ENCODE measurements around the gene SPDYE2.
"Not testable (repeated sequence)": the region's sequence is repeated elsewhere in the genome, so short reads cannot be mapped to it uniquely, and the experiment has no call there.

Gene SPDYE2

DNA sequence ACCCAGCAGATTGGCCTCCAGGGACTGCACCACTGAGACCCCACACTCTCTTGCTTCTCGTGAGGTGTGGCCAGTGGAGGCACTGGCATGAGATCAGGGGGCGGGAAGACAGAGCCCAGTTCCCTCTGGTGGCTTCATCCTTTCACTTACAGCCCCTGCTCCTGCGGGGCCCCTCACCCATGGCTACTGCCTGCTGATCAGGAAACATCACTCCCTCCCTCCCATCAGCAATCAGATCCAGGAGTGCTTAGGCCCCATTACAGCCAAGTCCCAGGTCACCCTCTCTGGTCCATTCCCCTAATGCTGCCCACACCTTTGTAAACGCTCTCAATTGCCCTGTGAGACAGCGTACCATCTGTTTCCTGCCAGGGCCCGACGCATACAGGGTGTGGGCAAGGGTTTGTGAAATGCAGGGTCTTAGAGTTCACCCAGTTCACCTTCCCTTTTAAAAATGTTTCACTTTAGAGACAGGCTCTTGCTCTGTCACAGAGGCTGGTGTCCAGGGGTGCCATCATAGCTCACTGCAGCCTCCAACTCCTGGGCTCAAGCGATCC is 15.9 kb upstream of the SPDYE2 start:
- DNase-seq (ENCODE audit: low read depth in 2 of 2): not testable (repeated sequence)

DNA sequence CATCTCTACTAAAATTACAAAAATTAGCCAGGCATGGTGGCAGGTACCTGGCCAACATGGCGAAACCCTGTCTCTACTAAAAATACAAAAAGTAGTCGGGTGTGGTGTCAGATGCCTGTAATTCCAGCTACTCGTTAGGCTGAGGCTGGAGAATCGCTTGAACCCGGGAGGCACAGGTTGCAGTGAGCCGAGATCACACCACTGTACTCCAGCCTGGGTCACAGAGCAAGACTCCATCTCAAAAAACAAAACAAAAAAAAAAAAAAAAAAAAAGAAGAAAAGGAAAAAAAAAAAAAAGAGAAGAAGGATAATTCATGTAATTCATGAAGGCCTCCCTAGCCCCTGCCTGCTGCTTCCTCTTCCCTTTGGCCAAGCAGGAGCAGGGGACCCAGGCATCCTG is 10.4 kb upstream of the SPDYE2 start:
- DNase-seq (ENCODE audit: low read depth in 2 of 2): not testable (repeated sequence)

DNA sequence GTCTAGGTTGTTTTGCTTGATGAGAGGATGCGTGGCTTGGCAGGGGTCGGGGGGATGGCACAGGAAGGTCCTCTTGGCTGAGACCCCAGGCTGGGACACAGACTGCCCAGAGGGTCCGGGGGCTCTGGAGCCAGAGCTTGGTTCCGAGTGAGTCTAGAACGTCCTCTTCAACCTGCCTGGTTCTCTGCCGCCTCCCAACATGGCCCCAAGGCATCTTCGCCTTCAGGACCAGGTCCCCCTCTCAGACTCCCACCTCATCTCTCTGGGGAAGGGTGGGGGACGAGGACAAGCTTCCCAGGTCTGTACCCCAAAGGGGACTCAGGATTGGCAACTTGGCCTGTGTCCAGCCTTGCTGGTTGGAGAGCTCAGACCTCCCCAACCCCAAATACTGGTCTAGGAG is 8.9 kb upstream of the SPDYE2 start:
- DNase-seq (ENCODE audit: low read depth in 2 of 2): not testable (repeated sequence)

DNA sequence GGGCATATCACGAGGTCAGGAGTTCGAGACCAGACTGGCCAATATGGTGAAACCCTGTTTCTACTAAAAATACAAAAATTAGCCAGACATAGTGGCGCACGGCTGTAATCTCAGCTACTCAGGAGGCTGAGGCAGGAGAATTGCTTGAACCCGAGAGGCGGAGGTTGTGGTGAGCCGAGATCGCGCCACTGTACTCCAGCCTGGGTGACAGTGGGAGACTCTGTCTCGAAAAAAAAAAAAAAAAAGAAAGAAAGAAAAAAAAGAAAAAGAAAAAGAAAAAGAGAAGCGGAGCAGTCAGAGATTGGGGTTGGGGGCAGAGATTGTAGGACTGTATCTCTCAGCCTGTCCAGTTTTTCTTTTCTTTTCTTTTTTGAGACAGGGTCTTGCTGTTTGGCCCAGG is 8.3 kb upstream of the SPDYE2 start:
- not testable (repeated sequence) for DNase-seq (ENCODE audit: low read depth in 2 of 2)

DNA sequence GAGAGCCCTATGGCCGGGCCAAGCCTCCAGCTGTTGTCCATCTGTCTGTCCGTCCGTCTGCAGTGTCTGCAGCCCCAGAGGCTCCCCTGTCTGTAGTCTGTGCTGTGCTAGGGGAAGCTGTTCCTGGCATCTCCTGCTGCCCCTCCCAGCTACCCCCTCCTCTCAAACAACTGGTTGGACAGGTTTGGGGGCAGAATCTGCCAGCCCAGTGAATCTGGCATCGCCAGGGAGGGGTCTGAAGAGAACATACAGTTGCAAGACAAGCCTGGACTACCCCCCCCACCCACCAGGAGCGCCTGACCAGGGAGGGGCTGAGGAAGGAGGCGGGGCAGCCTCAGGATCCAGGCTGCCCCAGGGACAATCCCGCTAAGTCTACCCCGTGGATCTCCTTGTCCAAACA is 7.4 kb upstream of the SPDYE2 start, which contains the start of gene UPK3BL2:
UPK3BL2 (minus strand) TSS at position 101 of the 400 bp plus-strand sequence; CDS start at position 41, 60 bp downstream.
- not testable (repeated sequence) for DNase-seq (ENCODE audit: low read depth in 2 of 2)

DNA sequence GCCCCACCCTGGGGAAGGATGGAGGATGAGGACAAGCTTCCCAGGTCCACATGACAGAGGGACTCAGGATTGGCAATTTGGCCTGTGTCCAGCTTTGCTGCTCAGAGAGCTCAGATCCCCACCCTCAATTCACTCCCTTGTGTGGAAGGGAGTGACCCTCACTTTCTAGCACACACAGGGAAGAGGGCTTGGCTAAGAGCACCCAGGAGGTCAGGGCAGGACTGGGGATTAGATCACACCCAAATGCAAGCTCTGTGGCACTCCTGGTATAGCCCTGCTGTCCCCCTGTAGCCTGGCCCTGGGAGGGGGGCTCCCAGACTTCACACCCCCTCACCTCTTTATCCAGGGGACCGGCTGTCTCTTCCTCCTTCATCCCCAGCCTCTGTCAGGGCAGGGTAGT is 6.7 kb upstream of the SPDYE2 start:
- not testable (repeated sequence) for DNase-seq (ENCODE audit: low read depth in 2 of 2)

DNA sequence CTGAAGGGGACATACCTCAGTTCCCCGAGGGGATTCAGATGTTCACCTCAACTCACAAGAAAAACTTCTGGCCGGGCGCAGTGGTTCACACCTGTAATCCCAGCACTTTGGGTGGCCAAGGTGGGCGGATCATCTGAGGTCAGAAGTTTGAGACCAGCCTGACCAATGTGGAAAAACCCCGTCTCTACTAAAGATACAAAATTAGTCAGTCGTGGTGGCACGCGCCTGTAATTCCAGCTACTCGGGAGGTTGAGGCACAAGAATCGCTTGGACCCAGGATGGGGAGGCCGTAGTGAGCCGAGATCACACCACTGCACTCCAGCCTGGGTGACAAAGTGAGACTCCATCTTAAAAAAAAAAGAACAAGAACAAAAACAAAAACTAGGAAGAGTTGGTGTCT is 5.7 kb upstream of the SPDYE2 start:
- not testable (repeated sequence) for DNase-seq (ENCODE audit: low read depth in 2 of 2)

DNA sequence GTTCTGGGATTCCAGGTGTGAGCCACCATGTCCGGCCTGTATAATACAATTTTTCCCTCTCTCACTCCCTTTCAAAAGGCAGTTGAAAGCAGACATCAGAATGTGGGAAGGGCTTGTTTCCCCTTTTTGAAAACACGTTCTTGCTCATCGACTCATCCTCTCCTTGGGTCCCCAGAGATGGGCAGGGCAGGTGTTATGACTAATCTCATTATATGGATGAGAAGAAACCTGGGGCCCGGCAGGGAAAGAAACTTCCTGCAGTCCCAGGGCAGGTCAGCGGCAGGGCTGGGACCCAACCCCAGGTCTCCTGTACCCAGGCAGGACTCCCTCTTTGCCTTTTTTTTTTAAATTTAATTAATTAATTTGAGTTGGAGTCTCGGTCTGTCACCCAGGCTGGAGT is 4.7 kb upstream of the SPDYE2 start:
- not testable (repeated sequence) for DNase-seq (ENCODE audit: low read depth in 2 of 2)

DNA sequence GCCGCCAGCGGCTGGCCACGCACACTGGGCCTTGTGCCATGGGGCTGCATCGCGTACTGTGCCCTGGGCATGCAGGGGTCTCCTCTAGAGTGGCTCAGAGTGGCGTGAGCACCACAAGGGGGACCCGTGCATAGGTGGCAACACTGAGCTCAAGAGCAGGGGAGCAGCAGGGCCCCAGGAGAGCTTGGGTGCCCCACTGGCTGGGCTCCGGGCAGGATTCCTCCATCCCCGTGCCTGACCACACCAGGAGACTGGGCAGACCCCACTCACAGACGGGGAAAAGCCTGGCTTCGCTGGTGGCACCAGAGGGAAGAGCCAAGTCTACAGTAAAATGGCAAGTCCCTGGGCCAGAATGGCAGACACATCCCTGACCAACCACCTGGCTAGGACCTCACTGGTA is 17.6 kb downstream of the SPDYE2 start:
- not testable (repeated sequence) for DNase-seq (ENCODE audit: low read depth in 2 of 2)

DNA sequence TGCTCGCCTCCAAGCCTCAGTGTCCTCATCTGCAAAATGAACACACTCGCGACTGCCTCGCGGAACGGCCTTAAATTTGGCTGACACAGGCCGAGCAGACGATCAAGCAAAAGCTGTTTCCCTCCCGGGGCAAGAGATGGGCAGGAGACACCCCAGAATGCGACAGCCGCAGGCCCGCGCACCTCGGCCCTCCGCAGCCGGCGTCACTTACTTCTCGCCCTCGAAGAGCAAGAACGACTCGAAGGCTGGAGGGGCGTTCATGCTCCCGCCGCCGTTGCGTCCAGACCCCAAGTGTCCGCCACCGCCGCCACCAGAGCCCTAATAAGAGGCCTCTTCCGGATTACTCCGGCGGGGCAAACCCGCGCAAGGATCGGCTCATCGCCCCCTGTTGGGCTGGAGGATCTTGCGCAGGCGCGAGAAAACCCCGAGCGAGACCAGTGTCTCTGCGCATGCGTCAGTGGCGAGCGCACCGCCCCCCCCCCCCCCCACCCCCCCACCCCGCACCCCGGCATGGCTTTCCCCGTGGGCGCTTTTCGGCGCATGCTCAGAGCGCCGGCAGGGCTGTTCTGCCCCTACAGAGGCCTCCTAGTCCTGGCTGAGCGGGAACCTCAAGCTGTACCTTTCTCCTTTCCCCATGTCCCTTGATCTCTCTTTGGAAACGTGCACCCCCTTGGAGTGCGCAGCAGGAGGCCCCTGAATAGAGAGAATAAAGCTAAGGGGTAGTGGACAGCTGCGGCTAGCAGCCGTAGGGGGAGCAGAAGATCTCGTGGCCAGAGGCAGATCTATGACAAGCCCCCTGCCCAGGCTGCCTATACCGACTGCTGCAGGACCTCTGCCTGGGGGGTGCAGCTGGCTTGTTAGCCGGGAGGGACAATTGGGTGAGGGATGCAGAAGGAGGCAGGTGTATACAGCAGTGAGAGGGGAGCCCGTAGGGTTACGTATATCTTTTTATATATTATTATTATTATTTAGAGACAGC is 21.5 kb downstream of the SPDYE2 start, which contains the start of gene POLR2J3:
POLR2J3 (minus strand) TSS at position 323 of the 979 bp plus-strand sequence; CDS start at position 261, 62 bp downstream.
- peak; percentile 97 to 100 for DNase-seq (ENCODE audit: low read depth in 2 of 2)

DNA sequence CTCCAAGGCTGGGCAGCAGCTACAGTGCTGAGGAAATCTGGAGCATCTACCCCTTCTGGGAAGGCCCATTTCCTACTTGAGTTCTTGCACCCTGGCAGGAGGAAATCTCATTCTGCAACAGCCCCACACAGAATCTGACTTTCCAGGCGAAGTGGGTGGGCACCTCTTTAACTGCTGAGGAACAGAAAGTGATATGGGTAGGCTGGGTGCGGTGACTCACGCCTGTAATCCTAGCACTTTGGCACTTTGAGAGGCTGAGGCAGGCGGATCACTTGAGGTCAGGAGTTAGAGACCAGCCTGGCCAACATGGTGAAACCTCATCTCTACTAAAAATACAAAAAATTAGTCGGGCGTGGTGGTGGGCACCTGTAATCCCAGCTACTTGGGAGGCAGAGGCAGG is 23.6 kb downstream of the SPDYE2 start:
- DNase-seq (ENCODE audit: low read depth in 2 of 2): not testable (repeated sequence)

DNA sequence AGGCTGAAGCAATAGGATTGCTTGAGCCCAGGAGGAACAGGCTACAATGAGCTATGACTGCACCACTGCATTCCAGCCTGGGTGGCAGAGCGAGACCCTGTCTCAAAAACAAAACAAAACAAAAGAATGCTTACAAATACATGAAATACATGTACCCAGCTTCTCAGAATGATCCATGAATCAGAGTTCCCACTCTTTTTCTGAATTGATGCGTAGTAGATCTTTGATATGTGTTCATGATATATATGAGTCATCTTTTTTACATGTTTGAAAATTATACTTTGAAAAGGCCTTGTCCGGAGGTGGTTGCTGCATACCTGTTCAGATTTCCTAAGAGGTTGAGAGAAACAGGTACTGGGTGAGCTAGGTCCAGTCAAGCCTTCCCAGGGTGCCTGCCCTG is 25.3 kb downstream of the SPDYE2 start:
- not testable (repeated sequence) for DNase-seq (ENCODE audit: low read depth in 2 of 2)

DNA sequence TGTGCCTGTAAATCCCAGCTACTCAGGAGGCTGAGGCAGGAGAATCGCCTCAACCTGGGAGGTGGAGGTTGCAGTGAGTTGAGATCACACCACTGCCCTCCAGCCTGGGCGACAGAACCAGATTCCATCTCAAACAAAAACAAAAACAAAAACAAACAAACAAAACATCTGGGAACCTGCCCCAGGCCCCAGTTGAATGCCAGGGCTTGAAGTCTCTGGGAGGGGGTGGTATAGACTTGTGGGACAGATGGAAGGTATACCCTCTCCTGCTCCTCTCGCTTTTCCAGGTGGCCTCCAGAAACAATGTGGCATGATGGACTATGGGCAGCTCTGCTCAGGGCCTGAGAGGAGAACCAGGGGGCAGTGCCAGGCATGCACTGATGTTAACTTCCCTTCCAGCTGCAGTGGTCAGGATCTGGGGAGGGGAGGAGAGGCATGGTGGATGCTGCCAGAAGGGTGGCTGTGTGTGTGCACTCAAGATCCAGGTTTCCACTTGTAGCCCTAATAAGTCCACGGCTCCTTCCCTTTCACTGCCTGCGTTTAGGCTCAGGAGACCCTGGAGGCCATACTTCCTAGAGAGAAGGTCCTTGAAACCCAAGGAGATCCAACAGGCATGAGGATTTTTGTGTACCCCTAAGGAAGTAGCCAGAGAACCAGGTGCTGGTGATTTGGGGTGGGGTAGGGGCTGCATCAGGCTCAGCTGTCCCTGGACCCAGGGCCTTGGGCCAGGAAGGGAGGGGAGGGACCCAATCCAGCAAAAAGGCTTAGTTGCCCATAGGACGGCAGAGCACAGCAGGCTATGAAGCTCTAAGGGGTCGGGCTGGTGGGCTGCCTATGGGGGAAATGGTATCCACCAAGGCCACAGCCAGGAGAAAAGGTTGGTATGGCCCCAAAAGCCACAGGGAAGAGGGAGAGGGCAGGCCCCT is 26.6 kb downstream of the SPDYE2 start:
- not testable (repeated sequence) for DNase-seq (ENCODE audit: low read depth in 2 of 2)

DNA sequence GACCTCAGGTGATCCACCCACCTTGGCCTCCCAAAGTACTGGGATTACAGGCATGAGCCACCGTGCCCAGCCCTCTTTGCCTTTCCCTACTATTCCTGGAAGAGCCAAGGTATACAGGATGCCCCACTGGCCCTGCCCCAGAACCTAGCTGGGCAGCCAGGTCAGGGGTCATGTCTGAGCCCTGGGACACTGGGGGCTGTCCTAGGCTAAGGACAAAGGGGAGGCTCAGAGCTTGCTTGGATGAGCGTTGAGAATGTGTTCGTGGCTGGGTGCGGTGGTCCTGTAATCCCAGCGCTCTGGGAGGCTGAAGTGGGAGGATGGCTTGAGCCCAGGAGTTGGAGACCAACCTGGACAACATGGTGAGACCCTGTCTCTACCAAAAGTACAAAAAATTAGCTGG is 27.5 kb downstream of the SPDYE2 start:
- DNase-seq (ENCODE audit: low read depth in 2 of 2): not testable (repeated sequence)

DNA sequence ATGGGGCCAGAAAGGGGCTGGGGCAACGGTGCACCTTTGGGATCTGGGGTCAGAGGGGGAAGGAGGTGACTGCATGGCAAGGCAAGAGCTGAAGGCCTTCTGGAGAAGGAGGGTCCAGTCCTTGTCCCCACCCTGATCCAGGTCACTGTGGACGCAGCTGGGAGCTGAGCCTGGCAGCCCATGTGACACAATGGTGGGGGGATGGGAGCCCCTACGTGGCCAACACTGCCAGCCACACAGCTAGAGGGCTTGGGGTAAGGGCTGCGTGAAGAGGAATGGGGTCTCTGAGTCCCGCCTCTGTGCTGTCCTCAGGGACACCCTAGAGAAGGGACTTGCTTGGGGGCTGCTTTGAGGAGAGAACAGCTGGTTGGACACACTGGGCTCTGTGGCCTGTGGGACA is 30.7 kb downstream of the SPDYE2 start:
- not testable (repeated sequence) for DNase-seq (ENCODE audit: low read depth in 2 of 2)

DNA sequence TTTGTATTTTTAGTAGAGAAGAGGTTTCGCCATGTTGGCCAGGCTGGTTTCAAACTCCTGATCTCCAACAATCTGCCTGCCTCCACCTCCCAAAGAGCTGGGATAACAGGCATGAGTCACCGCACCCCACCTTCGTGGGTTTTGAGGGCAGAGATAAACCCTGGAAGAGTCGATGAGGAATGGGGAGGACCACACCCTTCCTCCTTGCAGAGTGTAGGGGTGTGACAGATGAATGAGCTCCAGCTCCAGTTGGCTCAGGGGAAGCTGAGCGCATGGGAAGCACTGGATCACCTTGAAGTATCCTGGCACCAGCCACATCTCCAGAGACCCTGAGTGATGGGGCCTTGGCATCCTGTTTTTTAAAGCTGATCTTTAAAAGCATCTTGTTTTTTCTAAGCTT is 32.5 kb downstream of the SPDYE2 start:
- not testable (repeated sequence) for DNase-seq (ENCODE audit: low read depth in 2 of 2)

DNA sequence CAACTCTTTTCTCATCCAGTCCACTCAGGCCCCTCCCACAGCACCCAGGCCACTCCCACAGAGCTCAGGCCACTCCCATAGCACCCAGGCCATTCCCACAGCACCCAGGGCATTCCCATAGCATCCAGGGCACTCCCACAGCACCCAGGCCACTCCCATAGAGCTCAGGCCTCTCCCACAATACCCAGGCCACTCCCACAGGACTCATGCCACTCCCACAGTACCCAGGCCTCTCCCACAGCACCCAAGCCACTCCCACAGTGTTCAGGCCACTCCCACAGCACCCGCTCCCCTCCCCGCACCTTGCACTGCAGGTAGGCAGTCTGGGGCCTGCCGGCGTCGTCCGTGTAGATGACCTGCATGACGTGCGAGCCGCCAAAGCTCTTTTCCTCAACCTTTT is 38.8 kb downstream of the SPDYE2 start:
- not testable (repeated sequence) for DNase-seq (ENCODE audit: low read depth in 2 of 2)

DNA sequence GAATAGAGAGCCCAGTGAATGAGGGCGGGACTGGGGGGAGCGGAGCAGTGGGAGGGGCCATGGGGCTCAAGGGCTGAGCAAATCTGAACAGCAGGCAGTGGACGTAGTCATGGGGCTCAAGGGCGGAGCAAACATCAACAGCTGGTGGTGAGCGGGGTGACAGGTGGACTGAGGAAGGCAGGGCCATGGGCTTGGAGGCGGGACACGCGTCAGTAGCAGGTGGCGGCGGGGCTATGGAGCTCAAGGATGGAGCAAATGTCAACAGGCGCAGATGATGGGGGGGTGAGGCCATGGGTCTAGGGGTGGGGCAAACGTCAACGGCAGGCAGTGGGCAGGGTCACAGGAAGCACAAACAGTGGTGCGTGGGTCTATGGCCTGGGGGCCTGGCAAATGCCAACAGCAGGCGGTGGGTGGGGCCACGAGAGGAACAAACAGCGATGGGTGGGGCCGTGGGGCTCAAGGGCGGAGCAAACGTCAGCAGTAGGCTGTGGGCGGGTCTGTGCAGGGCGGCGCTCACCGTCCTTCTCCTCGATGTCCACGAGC is 41.5 kb downstream of the SPDYE2 start:
- peak in 1 of 2 donors; percentile 20 for DNase-seq (ENCODE audit: low read depth in 2 of 2)

DNA sequence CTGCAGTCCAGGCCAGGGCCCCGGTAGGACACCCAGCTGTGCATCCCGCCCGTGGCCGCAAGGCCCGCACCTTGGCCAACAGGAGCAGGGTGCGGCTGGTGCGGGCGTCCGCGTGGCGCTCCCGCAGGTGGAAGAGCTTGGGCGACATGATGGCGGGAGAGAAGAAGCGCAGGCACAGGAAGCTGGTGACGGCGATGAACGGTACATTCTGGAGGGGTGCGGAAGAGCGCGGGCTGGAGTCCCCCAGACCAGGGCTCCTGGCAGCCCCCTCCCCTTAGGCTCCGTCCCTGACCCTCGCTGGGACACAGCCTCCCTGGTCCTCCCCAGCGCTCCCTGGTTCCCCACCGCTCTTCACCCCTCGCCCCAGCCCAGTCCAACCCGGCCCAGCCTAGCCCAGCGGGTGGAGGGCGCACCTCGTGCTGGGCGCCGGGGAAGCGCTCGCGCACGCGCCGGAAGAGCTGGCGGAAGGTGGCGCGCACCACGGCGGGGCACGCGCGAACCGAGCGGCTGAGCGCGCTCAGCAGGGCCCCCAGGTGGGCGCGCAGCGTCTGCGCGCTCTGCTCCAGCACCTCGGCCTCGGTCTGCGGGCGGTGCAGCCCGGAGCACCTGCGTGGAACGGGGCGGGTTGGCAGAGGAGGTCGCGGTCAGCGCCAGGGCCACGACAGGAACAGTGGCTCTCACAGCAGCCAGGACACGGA is 42.8 kb downstream of the SPDYE2 start:
- DNase-seq (ENCODE audit: low read depth in 2 of 2): not testable (repeated sequence)

DNA sequence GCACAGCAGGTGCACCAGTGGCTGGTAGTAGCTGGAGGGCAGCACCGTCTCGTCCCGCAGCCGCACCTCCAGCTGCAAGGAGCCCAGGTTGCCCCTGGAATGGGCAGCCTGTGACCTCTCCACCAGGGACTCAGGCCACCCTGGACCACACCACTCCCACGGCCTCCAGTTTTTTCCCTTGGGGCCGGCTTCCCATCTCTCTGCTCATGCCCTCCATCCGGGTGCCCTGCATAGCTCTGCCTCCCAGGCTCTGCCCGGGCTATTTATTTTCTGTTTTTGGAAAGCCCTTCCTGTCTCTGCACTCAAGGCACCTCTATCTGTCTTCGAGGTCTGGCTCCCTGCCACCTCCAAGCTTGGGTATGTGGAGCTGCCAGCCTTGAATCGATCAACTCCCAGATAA is 45.0 kb downstream of the SPDYE2 start:
- DNase-seq (ENCODE audit: low read depth in 2 of 2): not testable (repeated sequence)

DNA sequence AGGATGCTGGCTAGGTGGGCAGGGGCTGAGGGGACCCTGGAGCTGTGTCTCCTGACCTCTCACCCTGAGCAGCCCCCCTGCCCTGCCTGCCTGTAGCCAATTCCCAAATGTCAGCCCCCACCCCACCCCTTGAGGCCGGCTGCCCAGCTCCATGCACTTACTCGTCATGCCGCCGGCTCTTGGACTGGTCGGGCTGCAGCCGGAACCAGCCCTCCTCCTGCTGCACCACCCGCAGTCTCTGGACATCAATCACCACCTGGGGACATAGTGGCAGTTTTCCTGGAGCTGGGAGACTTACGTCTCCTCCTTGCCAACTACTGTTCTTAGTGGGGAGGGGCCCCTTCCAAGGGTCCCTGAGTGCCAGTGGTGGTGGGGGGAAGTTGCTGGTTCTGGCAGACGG is 48.7 kb downstream of the SPDYE2 start:
- DNase-seq (ENCODE audit: low read depth in 2 of 2): not testable (repeated sequence)
